Measurements from ENCODE around the gene DPPA5. TPM values are rescaled to one million over a fixed set of nuclear protein-coding genes. Genes with fewer than 3 reads are reported as not detected.

Gene DPPA5
- total RNA-seq, 1 experiment from 2014 or later = not detected

DNA sequence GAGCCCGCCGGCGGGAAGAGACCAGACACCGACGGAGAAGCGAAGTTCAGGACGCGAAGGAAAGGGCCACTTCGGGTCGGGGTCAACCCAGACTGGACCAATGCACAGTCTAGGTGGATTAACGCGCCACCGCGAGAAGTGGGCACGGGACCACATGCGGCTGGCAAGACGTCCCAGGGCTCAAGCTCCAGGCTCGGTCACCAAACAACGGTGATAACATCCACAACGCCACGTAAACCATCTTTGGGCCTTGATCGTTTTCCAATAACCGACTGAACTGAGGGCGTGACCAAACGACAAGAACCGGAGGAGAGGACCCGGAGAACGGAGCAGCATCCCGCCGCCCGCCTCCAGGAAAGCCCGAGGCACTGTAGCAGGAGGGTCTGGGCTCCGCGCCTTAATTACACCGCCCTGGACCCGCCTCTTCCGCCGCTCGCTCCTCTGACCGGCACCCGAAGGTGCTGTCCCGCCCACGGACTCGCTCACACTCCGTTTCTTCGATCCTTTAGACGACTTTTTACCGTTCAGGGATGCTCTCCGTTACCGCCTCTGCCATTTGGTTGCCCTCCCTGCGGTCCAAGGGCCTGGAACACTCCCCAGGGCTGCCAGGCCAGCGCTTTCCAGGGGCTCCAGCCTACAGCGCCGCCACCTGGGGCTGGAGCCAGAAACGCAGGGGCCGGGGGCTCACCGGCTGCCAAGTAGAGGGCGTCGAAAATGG lies 44.1 kb downstream of the DPPA5 start:
- ATAC-seq = peak; percentile 93
- TF ChIP-seq EGR1 (IDR thresholded peaks at IDR 0.05; ENCODE audit: low read depth) (peak; percentile 83), CEBPB (IDR thresholded peaks at IDR 0.05; ENCODE audit: low read depth) (no peak), SP1 (IDR thresholded peaks at IDR 0.05; ENCODE audit: low read depth) (no peak; the same call in 1 of the 2 replicates), SIN3A (IDR thresholded peaks at IDR 0.05; ENCODE audit: low read depth) (peak; percentile 77; the same call in 1 of the 2 replicates), CBX3 (IDR thresholded peaks at IDR 0.05; ENCODE audit: low read depth) (peak; percentile 34; the same call in 1 of the 2 replicates), EZH2 (IDR thresholded peaks at IDR 0.05) (no peak), TCF7L2 (IDR thresholded peaks at IDR 0.05; ENCODE audit: borderline replicate concordance, extremely low read depth, insufficient read depth, insufficient read length) (peak; percentile 44), ZFX (IDR thresholded peaks at IDR 0.05) (peak; percentile 56; the same call in 1 of the 2 replicates), RAD21 (IDR thresholded peaks at IDR 0.05; ENCODE audit: low read depth) (peak; percentile 39), ELF1 (IDR thresholded peaks at IDR 0.05; ENCODE audit: borderline replicate concordance, low read depth) (no peak), SRF (IDR thresholded peaks at IDR 0.05; ENCODE audit: low read depth) (no peak), FOSL1 (IDR thresholded peaks at IDR 0.05; ENCODE audit: low read depth) (no peak), POLR2A (IDR thresholded peaks at IDR 0.05; ENCODE audit: borderline replicate concordance, extremely low read depth, insufficient read depth, insufficient read length) (peak; percentile 86), YY1 (IDR thresholded peaks at IDR 0.05; ENCODE audit: extremely low read depth, insufficient replicate concordance, low read depth, low read length) (no peak), ATF3 (IDR thresholded peaks at IDR 0.05) (no peak), ZNF274 (IDR thresholded peaks at IDR 0.05; ENCODE audit: low read depth, low read length) (no peak), ZBTB33 (IDR thresholded peaks at IDR 0.05; ENCODE audit: extremely low read depth, insufficient replicate concordance, low read length) (peak; percentile 18), POLR2AphosphoS5 (IDR thresholded peaks at IDR 0.05; ENCODE audit: low read depth, low read length) (peak; percentile 99), JUND (IDR thresholded peaks at IDR 0.05) (no peak), EZH2phosphoT487 (IDR thresholded peaks at IDR 0.05; ENCODE audit: borderline replicate concordance) (no peak)
- TF ChIP-seq, protein P1, sequence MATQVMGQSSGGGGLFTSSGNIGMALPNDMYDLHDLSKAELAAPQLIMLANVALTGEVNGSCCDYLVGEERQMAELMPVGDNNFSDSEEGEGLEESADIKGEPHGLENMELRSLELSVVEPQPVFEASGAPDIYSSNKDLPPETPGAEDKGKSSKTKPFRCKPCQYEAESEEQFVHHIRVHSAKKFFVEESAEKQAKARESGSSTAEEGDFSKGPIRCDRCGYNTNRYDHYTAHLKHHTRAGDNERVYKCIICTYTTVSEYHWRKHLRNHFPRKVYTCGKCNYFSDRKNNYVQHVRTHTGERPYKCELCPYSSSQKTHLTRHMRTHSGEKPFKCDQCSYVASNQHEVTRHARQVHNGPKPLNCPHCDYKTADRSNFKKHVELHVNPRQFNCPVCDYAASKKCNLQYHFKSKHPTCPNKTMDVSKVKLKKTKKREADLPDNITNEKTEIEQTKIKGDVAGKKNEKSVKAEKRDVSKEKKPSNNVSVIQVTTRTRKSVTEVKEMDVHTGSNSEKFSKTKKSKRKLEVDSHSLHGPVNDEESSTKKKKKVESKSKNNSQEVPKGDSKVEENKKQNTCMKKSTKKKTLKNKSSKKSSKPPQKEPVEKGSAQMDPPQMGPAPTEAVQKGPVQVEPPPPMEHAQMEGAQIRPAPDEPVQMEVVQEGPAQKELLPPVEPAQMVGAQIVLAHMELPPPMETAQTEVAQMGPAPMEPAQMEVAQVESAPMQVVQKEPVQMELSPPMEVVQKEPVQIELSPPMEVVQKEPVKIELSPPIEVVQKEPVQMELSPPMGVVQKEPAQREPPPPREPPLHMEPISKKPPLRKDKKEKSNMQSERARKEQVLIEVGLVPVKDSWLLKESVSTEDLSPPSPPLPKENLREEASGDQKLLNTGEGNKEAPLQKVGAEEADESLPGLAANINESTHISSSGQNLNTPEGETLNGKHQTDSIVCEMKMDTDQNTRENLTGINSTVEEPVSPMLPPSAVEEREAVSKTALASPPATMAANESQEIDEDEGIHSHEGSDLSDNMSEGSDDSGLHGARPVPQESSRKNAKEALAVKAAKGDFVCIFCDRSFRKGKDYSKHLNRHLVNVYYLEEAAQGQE (IDR thresholded peaks at IDR 0.05; ENCODE audit: low read depth) = no peak
- TF ChIP-seq, protein P2, sequence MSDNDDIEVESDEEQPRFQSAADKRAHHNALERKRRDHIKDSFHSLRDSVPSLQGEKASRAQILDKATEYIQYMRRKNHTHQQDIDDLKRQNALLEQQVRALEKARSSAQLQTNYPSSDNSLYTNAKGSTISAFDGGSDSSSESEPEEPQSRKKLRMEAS (IDR thresholded peaks at IDR 0.05) = peak; percentile 86

More for the DNA sequence above, 44.1 kb downstream of the DPPA5 start:
- H3K4me3 ChIP-seq (replicated peaks in 1 of 2; ENCODE audit: low read depth in 1 of 2, low read length in 2 of 2) = peak overlapping the region; percentile 71 to 86
- ChIA-PET CTCF (interaction anchor here (0.6 to 1.5 kb wide), 7 partner anchors 17 to 343 kb away, joined by 3 to 13 read pairs (median 4); no protein-coding TSS in a partner anchor), RAD21 (ENCODE audit: low non-redundant PET in 1 of 2, low total read pairs in 2 of 2, uncharacterized antibody in 2 of 2, unreplicated experiment in 2 of 2) (no interaction called here), POLR2A (interaction anchor here (0.8 to 1.2 kb wide), 3 partner anchors 79 to 204 kb away, joined by 3 to 5 read pairs (median 3); no protein-coding TSS in a partner anchor)
- peak overlapping the region; percentile 79 for H3K9ac ChIP-seq (ENCODE audit: low read length)
- no peaks in the 10 kb centered on the region for H4K20me1 ChIP-seq (ENCODE audit: insufficient read depth)
- H2AFZ ChIP-seq (ENCODE audit: low read depth, low read length, poor library complexity, severe bottlenecking) = peak overlapping the region; percentile 71
- peak overlapping the region; percentile 85 for H3K4me2 ChIP-seq (ENCODE audit: low read length)
- intact Hi-C loops (cut with micrococcal nuclease) = no loop called here
- no peaks in the 10 kb centered on the region for H3K27me3 ChIP-seq (ENCODE audit: insufficient read depth, low read length)
- H3K4me1 ChIP-seq (ENCODE audit: control insufficient read depth in 1 of 2, insufficient read depth in 2 of 2, low read length in 2 of 2) = peaks cover 2 to 15% of the 10 kb centered on the region in 2 experiments; a peak in 1 of 4 replicates
- peak overlapping the region; percentile 86 for H3K27ac ChIP-seq (ENCODE audit: low read depth, low read length)
- DNase-seq (ENCODE audit: low read depth, low spot score) = peak; percentile 54
- peaks cover 51% of the 10 kb centered on the region for H3K79me2 ChIP-seq (ENCODE audit: insufficient read depth, low read length)
- no peaks in the 10 kb centered on the region for H3K9me3 ChIP-seq (ENCODE audit: control insufficient read depth in 1 of 2, insufficient read depth in 1 of 2, low read depth in 1 of 2, low read length in 2 of 2)
- no TSS peak for BruUV-seq (replicated peaks)
- H3K9me2 ChIP-seq (ENCODE audit: insufficient read depth) = no peaks in the 10 kb centered on the region
- no peaks in the 10 kb centered on the region; a peak in 1 of 4 replicates for H3K36me3 ChIP-seq (ENCODE audit: control insufficient read depth in 1 of 2, insufficient read depth in 2 of 2, low read length in 2 of 2)

Data from HCT116 (cell line).